Neural progenitor cell (in vitro differentiated cells): ENCODE data around the gene RNU1-1.
A peak's percentile ranks its signal among the peaks of the same experiment; 100 is the strongest.
"Not testable (repeated sequence)": the region's sequence is repeated elsewhere in the genome, so short reads cannot be mapped to it uniquely, and the experiment has no call there.

Experiments used
- EZH2 ChIP-seq: fragments of 200-600 bp; sonication (generic); IDR thresholded peaks from 2 replicates; pipeline ENCODE4 v1.6.1; 2017; ENCODE audit warnings: antibody characterized with exemption, mild to moderate bottlenecking, moderate library complexity
- EZH2phosphoT487 ChIP-seq: fragments of 200-600 bp; sonication (generic); IDR thresholded peaks from 2 replicates; pipeline ENCODE4 v1.6.1; 2017; ENCODE audit warnings: antibody characterized with exemption
- TF ChIP-seq, protein P1 (sequence below): fragments of 200-600 bp; sonication (generic); IDR thresholded peaks from 2 replicates; pipeline ENCODE4 v1.5.1; 2017; ENCODE audit warnings: antibody characterized with exemption, mild to moderate bottlenecking

GRCh38 chr1:16474891-16475290 is 39.2 kb downstream of the RNU1-1 start:
- TF ChIP-seq, protein P1, sequence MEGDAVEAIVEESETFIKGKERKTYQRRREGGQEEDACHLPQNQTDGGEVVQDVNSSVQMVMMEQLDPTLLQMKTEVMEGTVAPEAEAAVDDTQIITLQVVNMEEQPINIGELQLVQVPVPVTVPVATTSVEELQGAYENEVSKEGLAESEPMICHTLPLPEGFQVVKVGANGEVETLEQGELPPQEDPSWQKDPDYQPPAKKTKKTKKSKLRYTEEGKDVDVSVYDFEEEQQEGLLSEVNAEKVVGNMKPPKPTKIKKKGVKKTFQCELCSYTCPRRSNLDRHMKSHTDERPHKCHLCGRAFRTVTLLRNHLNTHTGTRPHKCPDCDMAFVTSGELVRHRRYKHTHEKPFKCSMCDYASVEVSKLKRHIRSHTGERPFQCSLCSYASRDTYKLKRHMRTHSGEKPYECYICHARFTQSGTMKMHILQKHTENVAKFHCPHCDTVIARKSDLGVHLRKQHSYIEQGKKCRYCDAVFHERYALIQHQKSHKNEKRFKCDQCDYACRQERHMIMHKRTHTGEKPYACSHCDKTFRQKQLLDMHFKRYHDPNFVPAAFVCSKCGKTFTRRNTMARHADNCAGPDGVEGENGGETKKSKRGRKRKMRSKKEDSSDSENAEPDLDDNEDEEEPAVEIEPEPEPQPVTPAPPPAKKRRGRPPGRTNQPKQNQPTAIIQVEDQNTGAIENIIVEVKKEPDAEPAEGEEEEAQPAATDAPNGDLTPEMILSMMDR, result peak; percentile 32
- TF ChIP-seq EZH2, EZH2phosphoT487: not testable (repeated sequence)
